Hepatic stellate cell (primary cell): ENCODE results near the gene TF.

Source experiments
- DNase-seq: peaks from one replicate; pipeline ENCODE4 v3.0.0; 2011; ENCODE audit warnings: low spot score

TF gene

DNA sequence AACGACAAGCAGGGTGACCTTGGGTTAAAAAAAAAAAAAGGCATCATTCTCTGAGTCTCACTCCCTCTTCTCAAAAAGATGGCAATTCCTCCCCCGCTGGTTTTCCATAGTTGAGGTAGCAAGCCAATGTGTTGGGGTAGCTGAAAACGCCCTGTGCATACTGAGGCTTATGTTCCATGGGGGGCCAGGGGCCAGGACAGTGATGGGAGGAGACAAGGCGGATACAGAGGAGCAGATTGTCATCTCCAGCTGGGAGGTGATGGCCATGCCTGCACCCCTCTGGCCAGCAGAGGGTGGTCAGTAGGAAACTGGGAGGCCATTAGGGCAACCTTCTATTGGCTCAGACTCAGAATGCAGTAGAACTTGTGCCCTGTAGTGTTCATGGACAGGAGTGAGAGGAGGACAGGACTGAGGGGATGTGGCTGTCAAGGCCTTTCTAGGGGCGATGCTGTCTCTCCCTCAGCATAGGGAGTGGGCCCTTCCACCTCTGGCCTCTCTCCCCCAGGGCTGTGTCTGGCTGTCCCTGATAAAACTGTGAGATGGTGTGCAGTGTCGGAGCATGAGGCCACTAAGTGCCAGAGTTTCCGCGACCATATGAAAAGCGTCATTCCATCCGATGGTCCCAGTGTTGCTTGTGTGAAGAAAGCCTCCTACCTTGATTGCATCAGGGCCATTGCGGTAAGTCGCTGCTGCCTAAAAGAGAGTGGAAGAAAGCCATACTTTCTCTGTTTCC lies 1.9 kb downstream of the TF start:
- no peak for DNase-seq

- DNase-seq = no peak
Observed at GRCh38 chr3:133749427-133750258, 3.5 kb downstream of the TF start.

- DNase-seq = no peak
Observed at GRCh38 chr3:133750259-133750656, 4.1 kb downstream of the TF start.

DNA sequence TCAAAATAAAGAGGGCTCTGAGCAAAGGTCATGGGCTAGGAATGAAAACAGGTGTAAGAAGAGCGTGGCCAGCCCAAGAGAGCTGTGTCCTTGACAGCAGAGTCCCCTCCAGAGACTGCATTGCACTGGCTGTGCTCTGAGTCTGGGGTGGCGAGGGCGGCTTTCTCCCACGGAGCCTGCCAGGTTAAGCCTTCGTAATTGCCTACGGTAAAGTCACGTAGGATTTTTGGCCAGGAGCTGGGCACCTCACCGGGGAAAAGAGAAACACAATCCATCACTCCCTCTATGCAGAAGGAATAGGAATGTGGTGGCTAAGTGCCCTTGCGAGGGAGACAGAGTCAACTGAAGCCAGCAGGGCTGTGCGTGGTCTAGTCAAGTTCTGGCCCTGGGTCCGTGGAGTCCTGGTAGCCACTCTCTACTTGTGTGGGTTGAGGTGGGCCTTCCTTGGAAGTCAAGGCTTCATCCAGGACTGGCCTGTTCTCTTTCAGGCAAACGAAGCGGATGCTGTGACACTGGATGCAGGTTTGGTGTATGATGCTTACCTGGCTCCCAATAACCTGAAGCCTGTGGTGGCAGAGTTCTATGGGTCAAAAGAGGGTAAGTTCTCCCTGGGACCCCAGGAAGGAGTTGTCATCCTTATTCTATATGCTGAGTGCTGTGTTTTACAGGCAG lies 7.0 kb downstream of the TF start:
- DNase-seq = no peak

- DNase-seq = no peak
Observed at GRCh38 chr3:133753779-133754164, 7.6 kb downstream of the TF start.

DNA sequence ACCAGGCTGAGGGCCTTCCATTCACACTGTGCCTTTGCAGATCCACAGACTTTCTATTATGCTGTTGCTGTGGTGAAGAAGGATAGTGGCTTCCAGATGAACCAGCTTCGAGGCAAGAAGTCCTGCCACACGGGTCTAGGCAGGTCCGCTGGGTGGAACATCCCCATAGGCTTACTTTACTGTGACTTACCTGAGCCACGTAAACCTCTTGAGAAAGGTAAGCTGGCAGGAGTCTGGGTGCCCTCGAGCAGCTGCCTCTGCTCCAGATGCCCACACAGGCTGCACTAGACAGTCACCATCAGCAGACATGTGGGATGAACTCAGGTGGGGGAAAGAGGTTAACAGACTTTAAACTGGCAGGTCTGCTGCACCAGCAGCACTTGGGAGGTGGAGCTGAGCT lies 8.3 kb downstream of the TF start:
- no peak for DNase-seq

DNA sequence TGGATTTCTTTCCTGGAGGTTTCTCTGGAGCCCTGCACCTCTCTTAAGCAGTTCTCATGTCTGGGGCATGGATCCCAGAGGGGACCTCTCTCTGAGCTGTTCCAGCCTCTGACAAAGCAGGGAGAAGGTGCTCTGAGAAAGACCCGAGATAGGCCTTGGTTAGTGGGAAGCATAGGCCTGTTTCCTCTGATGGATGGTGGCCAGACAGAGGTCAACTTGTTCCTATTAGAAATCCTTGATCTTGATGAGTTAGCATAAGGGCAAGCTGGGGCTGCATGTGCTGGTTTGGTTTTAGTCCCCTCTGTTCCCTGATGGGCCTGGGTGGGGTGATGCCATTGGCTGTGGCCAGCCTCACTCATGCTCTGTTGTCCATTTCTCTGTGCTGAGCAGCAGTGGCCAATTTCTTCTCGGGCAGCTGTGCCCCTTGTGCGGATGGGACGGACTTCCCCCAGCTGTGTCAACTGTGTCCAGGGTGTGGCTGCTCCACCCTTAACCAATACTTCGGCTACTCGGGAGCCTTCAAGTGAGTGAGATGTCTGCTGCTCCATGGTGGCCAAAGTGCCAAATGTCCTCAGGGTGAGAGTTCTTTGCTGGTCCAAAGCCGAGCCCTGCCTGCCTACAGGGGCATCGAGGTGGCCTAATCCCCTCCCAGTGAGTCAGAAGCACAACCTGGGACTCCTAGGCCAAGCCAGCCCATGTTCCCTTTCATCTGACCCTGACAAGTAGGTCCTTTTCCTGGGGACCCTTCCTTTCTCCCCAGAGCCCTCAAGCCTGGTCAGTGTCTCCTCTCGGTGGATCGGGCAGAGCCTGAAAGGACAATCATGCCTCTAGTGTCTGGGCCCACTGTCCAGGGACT lies 9.0 kb downstream of the TF start:
- no peak for DNase-seq

- no peak for DNase-seq
Observed at GRCh38 chr3:133756716-133757694, 10.8 kb downstream of the TF start.

DNA sequence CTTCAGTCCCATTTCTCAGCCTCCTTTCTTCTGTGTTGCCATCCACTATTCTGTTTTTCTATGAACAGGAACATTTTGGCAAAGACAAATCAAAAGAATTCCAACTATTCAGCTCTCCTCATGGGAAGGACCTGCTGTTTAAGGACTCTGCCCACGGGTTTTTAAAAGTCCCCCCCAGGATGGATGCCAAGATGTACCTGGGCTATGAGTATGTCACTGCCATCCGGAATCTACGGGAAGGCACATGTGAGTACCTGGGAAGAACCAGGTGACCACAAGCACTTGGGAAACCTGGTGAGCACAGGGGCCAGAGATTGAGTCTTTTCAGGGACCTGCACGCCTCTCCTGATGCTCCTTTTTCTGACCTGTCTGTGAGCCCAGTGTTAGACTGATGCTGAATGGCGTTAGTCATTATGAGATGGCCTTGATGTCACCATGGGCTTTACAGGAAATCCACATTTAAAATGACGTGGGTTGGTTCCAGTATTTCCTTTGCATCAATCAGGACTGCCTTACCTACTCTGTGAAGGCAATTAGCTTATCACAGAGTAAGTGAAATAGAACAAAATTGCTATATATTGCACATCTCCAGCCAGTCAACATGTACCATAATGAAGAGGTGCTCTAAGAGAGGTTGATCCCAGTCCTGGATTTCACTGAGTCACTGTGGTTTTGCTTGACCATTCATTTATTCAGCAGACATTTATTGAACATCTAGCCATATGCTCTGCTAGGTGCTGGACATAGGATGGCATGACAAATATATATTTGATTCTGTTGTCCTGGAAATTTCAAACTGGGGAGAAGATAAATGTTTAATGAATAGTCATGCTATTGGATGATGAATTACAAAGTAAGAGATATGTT lies 11.7 kb downstream of the TF start:
- no peak for DNase-seq

DNA sequence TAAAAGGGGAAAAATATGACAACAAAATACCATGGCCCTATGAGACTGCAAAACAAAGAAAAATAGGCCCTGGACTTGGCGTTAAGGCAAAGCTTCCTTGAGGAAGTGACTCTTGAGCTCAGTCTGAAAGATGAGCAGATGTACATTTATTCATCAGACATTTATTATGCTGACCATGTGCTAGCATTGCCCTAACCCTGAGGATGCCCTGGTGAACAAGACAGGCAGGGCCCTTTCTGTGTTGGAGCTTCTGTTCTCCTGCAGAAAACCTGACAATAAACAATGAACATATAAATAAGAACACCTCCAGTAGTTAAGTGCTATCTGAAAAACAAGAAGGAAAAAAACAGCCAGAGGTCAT lies 12.4 kb downstream of the TF start:
- no peak for DNase-seq

GRCh38 chr3:133758964-133759739 lies 13.0 kb downstream of the TF start:
- DNase-seq = no peak

GRCh38 chr3:133759740-133760305 lies 13.6 kb downstream of the TF start:
- DNase-seq = no peak

DNA sequence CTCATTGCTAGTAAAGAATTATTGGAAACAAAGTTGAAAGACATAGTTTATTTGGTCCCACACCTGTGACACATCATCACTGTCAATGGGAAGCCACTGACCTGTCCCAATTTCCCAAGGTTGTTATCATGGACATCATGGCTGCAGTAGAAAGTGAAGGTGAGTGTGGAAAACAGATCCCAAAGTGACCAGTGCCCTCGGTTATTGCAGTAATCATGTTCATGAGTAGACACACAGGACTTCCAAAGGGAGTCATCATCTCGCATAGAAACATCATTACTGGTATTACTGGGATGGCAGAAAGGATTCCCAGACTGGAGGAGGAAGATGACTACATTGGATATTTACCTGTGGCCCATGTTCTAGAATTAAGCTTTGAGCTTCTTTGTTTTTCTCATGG lies 14.7 kb downstream of the TF start:
- no peak for DNase-seq

DNA sequence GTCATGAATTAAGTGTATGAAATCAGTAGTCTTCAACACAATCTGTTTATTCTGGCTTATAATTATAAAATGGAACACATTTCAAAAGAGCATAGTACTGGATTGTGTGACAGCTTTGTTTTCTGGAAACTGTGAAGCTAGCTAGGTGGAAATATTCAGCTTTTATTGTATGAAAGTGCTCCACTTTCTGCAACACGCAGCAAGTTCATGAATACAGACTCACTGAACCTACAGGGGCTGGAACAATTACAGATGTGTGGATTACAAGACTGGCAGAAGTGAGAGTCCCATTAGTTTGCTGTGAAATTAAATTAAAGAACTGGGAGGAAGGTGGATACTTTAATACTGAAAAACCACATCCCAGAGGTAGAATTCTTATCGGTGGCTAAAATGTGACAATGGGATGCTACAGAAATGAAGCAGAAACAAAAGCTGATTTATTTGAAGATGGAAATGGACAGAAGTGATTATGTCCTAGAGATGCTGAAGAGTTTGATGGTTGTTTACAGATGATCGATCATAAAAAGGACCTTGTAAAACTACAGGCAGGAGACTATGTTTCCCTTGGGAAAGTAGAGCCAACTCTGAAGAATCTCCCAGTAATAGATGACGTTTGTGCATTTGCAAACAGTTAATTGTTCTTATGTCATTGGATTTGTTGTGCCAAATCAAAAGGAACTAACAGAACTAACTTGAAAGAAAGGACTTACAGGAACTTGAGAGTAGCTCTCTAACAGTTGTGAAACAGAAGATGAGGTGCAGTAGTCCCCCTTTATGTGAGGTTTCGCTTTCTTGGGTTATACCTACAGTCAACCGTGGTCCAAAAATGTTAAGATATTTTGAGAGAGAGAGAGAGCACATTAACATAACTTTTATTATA lies 15.7 kb downstream of the TF start:
- no peak for DNase-seq

- no peak for DNase-seq
Observed at GRCh38 chr3:133762539-133762938, 16.3 kb downstream of the TF start.

GRCh38 chr3:133763797-133764683 lies 17.8 kb downstream of the TF start:
- no peak for DNase-seq

DNA sequence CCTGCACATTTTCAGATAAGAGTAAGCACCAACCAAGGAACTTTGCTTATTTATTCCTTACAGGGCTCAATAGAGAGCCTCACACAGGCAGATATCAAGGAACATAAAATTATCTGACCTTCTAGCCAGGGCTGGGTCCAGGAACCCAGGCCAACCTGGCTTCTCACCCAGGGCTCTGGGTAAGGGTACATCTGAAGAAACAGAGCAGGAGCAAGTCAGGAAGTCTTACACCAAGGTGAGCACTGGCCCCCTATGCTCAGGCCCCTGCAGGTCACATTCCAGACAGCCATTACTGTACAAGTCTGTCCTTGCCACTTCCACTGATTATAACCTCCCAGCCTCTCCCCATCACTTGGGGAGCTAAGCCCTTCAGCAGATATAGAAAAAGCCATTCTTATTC lies 19.1 kb downstream of the TF start:
- no peak for DNase-seq
